Measurements from ENCODE around the gene UBE2D1.

UBE2D1 gene

DNA sequence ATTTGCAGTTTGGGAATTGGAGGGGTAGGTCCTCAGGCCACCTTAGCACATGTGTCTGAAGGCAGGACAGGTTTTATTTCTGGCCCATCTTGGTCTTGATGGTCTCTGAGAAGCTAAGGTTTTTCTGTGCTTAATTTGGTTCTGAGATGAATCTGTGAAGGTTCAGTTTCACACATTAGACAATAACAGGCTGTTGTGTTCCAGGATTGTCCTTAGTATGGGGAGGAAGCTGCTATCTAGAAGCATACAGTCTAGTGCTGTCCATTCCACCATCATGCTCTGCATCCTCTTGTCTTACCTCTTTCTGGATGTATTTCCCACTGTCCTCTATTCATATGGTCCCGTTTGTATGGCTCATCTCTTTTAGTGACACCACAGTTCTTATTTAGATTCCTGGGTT is 7.1 kb downstream of the UBE2D1 start:
- no peak for DNase-seq

DNA sequence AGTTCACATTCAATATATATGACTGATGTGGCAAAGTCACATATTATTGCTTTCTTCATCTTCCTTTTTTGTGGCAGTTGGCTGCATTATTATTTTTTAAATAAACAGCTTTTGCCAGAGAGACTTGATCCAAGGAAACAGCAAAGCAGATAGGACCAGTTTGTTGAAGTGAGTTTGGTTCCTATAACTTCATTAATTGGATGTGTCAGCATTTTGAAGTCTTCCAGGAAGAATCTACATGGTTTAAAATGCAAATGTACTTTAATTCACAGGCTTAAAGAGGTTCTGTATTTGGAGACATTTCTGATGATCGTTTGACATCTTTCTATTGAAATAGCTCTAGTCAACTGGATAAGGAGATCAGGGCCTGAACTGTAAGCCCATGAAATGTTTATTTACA is 13.2 kb downstream of the UBE2D1 start:
- no peak for DNase-seq

DNA sequence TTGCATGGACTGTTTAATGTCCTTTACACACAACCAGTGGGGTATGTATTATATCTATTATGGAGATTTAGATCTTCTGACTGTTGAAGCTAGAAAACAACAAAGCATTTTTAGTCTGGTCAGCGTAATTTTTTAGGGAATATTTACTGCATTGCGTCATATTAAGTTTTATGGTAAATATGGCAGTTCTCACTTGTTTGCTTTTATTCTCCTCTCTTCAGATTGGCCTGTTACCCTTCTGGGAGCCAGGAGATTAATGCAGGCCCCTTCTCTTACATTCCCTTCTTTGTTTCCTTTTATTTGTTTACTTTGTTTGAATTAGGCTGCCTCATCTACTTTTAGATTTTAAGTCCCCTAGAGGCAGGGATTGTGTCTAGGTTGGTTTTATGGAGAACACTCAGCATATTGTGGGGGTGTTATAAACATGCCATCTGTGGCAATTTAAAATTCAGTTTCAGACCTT is 13.8 kb downstream of the UBE2D1 start:
- DNase-seq: no peak

DNA sequence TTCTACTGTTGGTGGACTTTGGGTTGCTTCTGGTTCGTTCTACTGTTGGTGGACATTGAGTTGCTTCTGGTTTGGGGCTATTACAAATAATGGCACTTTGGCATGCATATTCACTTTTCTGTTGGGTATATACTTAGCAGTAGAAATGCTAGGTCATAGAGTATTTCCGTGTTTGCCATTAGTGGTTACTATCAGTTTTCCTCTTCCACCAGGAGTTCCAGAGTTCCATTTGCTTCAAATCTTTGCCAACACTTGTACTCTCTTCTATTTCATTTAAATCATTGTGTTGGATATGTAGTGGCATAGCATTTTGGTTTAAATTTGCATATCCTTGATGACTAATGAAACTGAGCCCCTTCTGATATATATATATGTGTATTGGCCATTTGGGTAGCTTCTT is 15.2 kb downstream of the UBE2D1 start:
- no peak for DNase-seq

DNA sequence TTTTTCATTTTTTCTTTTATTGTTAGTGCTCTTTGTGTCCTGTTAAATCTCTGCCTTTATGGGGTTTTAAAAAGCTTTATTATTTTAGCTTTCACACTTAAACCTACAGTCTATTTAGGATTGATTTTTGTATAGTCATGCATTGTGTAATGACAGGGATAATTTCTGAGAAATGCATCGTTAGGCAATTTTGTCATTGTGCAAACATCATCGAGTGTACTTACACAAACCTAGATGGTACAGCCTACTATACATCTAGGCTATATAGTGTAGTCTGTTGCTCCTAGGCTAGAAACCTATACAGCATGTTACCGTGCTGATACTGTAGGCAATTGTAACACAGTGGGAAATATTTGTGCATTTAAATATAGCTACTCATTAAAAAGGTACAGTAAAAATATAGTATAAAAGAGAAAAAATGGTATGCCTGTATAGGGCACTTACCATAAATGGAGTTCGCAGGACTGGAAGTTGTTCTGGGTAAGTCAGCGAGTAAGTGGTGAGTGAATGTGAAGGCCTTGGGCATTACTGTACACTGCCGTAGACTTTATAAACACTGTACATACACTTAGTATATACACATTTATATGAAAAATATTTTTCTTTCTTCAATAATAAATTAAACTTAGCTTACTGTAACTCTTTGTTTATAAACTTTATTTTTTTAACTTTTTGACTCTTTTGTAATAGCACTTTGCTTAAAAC is 16.0 kb downstream of the UBE2D1 start:
- DNase-seq: no peak

DNA sequence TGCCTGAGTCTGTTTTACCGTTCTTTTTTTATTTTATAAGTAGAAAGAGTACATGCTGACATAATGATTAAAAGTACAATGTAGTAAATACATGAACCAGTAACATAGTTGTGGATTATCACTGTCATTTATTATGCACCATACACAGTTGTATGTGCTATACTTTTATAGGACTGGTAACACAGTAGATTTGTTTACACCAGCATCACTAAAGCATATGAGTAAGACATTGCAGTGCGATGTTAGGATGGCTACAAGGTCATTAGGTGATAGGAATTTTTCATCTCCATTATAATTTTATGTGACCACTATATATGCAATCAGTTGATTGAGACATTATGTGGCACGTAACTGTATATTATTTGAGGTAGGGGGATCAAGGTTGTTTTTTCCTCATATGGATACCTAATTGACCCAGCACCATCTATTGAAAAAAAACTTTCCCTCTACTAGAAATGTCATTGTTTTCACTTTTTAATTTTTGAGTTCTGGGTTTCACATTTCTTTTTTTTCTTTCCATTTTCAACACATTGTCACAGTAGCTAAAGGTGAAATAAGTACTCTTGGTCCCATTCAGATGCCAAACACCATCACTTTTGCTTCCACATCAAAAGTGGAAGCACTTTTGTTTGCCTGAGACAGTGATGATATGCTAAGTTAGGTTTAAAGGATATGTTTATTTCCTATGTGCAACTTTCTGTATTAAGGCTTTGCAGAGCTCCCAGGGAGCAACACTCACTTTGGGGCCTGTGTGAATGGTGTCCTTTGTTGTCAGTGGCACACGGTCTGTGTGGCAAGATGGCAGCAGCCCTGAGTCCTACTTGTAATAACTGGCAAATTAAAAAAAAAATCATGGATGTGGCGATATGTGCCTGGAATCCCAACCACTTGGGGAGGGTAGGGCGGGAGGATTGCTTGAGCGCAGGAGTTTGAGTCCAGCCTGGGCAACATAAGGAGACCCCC is 17.1 kb downstream of the UBE2D1 start:
- DNase-seq: no peak

DNA sequence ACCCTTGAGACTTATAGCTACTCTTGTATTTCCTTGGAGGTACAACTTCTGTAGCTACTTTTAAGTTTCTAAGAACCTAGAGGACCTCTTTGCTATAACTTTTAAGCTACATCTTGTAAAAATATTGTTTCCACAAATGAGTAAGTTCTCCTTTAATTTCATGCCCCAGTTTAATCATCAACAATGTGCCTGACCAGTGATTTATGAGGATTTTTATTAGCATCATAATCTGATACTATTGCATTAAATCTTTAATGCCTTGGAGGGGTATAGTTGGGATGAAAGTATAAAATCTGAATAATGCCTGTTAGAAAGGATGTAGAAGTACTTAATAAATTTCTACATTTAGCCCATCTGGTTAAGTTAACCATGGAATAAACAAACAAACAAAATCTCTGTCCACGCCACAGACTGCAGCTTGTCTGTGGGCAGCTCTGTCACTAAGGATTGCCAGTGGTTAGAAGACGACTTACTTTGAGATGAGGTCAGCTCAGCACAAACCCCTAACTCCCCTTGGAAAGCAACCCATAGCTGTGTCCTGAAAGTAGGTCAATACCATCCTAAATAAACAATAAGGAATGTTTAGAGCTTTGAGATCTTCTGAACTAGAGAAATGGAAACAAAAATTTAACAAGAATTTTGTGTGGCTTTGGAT is 18.3 kb downstream of the UBE2D1 start:
- no peak for DNase-seq

DNA sequence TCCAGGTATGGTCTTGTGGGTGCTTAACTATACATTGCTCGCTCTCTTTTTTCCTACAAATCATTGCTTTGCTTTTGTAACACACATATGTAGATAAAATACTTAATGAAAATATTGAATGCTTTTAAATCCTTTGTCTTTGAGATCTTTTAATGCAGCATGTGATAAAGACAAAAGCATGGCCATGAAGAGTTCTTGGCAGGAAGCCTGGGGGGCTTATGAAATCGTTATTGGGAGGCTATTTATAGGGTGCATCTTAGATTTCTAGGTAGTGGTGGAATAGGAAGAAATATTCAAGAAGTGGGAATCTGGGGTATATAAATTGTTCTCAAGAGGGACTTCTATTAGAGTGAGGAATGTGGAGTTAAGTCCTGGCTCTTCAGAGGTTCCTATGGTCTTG is 21.9 kb downstream of the UBE2D1 start:
- no peak for DNase-seq

DNA sequence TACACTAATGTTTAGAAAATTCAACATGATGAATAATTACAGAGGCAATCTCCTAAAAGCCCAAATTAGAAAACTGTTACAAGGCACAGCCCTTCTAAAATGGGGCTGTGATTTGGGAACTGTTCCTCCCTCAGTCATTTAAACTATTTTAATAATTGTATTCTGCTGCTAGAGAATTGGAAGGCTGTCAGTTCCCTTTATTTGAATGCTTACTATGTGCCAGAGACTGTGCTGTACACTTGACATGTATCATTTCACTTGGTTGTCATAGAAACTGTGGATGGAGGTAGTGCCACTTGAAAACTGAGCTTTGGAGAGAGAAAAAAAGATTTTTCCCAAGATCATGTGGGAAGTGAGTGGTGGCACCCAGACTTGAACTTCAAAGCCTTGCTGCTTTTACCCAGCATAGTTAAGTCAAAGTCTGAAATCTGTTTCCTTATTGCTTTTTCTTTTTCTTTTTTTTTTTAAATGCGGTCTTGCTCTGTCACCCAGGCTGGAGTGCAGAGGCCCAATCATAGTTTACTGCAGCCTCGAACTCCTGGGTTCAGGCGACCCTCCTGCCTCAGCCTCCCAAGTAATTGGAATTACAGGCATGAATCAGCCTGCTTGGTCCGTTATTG is 23.6 kb downstream of the UBE2D1 start:
- DNase-seq: no peak

DNA sequence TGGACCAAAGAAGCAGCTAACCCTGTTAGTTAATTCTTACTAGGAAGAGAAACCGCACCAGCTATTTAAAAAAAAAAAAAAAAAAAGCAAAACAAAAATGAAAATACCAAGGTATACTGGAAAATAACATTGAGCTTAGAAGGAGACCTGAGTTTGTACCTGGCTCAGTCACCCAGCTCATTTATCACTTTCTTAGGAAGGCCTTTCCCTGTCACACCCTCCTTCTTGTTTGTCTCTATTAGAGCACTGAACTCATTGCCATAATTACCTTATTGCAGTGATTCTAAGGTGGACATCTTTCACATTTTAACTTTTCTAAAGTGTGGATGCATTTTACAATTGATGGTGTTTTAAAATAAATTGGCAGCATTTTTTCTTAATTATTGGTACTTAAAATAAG is 24.1 kb downstream of the UBE2D1 start:
- DNase-seq: no peak

DNA sequence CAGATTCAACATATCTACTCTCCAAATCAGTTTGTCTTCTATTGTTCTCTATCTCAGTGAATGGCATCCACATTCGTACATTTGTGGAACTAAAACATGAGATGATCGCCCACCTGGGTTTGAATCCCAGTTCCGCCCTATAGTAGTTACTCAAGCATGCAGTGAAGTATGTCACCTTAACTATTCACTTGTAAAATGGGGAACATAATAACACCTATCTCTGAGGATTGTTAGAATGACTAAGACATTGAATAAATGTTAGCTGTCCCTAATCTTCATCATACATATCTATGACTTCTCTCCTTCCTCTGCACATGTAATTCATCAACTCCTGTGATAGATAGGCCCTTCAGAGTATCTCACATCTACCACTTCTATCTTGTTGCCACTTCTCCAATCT is 24.7 kb downstream of the UBE2D1 start:
- no peak for DNase-seq

DNA sequence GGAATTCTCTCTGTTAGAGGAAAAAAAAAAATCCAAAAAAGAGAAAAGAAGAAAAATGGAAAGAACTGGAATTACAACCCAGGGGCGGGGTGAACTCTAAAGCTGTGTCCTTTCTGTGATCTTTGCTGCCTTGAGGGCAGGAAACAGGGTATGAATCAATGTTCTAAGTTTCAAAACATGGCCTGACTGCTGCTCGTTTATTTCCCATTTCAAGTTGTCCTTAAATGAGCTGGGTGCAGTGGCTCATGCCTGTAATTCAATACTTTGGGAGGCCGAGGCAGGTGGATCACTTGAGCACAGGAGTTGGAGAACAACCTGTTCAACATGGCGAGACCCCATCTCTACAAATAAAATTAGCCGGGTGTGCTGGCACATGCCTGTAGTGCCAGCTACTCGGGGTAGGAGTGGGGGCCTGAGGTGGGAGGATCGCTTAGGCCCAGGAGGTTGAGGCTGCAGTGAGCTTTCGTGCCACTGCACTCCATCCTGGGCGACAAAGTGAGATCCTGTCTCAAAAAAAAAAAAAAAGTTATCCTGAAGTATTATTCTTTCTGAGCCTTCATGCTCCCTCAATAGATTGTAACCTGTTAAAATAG is 25.7 kb downstream of the UBE2D1 start:
- DNase-seq: no peak

DNA sequence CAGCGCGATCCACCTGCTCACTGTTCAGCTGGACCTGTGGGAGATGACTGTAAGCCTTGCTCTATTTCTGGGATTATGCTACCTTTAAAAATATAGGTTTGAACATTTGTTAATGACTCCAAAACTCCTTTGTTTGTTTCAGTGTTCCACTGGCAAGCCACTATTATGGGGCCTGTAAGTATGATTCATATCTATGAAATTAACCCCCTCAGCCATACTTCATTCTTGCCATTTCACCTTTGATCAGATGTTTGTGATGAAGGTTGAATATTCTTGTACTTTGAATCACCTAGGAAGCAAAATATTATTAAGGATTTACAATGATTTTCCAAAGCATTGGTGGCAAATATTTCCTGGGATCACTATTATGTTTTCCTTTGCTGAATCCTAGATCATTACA is 26.5 kb downstream of the UBE2D1 start:
- no peak for DNase-seq

DNA sequence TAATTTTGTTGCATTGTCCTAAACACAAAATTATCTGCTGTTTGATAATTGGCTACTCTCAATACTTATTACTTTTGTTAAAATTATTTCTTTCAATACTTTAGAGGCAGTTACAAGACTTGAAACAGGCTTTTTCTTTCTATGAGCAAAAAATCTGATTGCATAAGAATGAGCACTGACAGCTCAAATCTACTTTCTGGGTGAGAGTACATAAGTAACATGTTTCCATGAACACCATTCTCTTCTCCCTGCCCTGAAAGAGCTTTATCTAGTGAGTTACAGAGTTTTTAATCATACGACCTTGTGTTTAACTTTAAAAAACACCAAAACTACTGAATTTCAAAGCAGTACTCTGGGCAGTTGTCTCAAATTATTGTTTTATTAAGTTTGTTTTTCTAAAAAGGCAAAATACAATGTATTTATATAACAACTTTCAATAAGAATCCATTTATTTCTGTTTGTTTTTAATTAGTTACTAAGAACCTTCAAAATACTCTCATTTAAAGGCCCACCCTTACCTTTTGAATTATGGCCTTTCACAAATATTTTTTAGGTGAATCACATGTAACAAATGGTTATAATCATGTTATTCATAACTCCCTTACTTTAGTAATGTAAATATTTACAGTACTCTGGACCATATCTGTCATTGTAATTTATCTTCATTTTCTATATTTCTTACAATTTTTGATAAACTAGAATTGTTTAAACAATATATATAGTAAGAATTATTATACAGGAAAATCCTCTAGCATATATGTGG is 27.4 kb downstream of the UBE2D1 start:
- DNase-seq: no peak

DNA sequence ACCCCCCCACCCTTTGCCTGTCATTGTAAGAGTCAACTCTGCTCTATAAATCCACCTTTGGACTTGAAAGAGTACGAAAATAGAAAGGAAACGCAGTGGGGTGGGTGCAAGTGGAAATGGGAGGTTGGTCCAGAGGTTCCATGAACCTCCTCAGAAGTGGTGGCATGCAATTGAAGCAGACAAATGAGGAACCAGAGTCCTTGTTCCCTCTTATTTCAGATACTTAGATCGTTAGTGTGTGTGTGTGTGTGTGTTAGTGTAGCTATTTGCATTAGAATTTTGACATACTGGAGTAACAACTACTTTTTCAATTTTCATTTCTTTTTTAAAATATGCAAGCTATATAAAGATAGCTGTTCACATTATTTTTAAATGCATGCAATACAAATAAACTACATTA is 32.3 kb downstream of the UBE2D1 start:
- no peak for DNase-seq

DNA sequence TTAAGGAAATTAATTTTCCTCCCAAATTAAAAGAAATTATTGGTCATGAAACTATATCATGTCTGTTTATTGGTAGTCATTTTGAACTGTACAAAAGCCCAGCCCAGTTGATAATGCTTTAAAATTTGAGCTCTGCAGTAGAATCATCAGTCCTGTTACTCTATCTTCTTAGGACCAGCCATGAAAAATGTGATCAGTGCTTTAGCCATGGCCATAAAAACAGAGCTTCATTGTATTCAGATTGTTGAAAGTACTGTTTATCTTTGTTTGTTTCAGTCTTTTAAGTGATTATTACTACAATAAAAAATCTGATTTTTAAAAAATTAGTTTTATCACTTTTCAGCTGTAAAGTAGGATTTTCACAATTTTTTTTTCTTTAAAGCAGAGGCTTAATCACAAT is 36.7 kb downstream of the UBE2D1 start:
- no peak for DNase-seq

DNA sequence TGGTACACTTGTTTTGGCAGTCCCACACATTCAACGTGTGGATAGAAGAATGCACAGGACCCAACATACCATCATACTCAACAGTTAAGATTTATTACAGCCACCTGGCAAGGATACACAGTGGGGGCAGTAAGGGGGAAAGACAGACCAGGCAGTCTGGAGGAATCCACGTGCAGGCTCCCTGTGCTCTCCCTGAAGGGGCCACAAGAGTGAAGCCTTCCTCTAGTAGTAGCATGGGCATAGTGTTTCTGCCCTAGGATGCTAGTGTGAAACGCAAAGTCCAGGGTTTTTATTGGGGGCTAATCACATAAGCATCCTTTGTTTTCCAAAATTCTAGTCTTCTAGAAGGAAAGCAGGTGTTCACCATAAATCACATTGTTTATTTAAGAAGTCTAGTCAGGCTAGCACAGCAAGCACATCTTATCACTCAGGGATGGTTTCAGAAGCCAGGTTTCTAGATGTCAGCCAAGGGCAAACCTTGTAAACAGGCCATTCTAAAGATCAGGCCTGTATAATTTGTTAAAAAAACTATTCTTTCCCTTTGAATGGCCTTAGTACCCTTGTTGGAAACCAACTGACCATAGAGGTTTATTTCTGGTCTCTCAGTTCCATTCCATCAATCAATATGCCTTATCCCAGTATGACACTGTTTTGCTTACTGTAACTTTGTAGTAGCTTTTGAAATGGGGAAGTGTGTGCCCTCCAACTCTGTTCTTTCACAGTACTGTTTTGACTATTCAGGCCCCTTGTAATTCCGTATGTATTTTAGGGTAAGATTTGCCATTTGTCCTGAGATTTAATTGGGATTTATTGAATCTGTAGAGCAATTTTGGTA is 38.0 kb downstream of the UBE2D1 start:
- no peak for DNase-seq

DNA sequence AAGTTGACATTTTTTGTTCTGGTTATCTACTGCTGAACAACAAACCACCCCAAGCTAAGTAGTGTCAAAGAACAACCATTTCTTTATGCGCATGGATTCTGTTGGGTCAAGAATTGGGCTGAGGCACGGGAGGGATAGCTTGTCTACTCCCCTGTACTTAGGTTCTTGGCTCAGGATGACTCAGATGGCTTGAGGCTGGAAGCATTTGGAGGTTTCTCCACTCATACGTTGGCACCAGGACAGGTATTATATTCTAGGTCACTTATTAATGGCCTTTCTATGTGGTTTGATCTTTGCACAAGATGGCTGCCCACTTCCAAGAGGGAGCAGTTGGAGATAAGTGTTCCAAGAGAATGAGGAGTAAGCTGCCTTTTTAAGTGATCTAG is 38.6 kb downstream of the UBE2D1 start:
- DNase-seq: no peak

DNA sequence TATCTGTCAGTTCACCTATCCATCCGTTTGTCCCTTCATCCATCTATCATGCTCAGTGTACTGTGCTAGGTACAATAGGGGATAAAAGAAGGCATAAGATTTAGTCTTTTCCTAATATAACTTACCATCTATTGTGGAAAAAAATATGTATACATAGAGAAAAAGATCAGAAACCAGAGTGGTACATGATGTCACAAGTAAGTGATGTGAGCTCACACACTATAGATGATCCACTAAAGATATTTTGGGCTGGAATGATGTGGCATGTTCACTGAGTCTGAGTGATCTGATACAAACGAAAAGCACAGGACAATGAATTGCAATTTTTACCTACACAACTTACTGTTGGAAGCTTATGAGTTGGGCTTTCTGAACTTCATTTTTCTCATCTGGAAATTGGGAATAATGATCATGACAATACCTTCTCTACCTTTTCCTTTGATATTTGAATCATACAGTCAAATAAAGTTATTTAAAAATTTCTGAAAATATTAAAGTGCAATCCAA is 47.7 kb downstream of the UBE2D1 start:
- DNase-seq: no peak

DNA sequence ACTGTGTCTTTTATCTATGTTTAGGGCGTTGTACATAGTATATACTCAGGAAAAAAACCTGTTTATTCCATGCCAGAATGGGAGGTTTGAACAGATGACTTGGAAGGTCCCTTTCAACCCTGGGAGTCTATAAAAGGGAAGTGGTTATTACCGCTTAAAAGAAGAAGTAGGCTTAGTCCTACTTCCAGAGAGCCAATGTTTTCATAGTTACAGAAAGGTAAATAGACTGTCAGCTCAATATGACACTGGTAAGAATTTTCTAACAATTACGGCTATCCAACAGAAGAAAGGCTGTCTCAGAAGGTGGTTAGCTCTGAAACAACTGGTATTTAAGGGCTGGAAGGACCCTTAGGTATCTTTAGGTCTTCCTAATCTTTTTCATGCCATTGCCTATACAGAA is 49.3 kb downstream of the UBE2D1 start:
- DNase-seq: no peak

DNA sequence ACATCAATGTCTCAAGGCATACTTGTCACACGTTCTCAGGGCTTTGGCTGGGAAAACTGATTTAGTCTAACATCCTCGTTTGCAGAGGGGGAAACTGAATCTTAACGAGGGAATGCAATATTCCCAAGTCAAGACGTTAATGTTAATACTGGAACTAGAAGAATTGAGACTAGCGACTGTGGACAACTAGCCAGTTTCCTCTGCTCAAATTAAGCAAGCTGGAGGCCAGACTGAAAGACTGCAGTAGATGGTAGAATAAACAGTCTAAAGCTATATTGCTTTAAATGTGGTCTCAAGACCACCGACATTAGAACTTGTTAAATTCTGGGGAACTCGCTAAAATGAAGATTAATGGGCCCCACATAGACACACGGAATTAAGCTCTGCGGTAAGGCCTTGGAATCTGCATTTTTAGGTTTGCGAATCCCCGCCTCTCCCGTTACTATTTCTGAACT is 49.8 kb downstream of the UBE2D1 start:
- no peak for DNase-seq
